Esophagus squamous epithelium (tissue), 5 donors: ENCODE measurements around the gene MRPL20. TPM values are rescaled to one million over a fixed set of nuclear protein-coding genes. Genes with fewer than 3 reads are reported as not detected.

Experiments used
- DNase-seq: peaks from one replicate; lab custom pipeline; 2025; lab: John Stamatoyannopoulos, UW
- H3K27ac ChIP-seq, 4 donors: fragments of 200-600 bp; sonication (generic); one replicate each; pipeline ENCODE4 v1.5.1; 2016 to 2019; ENCODE audit warnings: mild to moderate bottlenecking in 1 of 4
- H3K27me3 ChIP-seq, 4 donors: fragments of 200-600 bp; sonication (generic); 1 replicate in 3 of 4; 2 replicates in 1 of 4; pipeline versions ENCODE4 v1.5.1 to v1.6.0; 2017 to 2021; ENCODE audit warnings: antibody characterized with exemption in 1 of 4
- H3K36me3 ChIP-seq, 3 donors: fragments of 200-600 bp; sonication (generic); one replicate each; pipeline ENCODE4 v1.5.1; 2016 to 2019
- H3K4me1 ChIP-seq, 3 donors: fragments of 200-600 bp; sonication (generic); one replicate each; pipeline ENCODE4 v1.5.1; 2017 to 2019
- H3K4me3 ChIP-seq, 4 donors: fragments of 200-600 bp; sonication (generic); 1 replicate in 3 of 4; 2 replicates in 1 of 4; pipeline ENCODE4 v1.5.1; 2016 to 2019; ENCODE audit warnings: mild to moderate bottlenecking in 2 of 4, moderate library complexity in 1 of 4
- H3K9me3 ChIP-seq, 3 donors: fragments of 200-600 bp; sonication (generic); one replicate each; pipeline ENCODE4 v1.5.1; 2016 to 2019
- CTCF ChIP-seq, 6 experiments: fragments of 450-650 bp in 4 of 6; fragments of 200-600 bp in 2 of 6; sonication (generic) in 2 of 6; IDR thresholded peaks; one replicate each; pipeline ENCODE4 v1.5.1; 2016 to 2019; ENCODE audit warnings: antibody characterized with exemption in 6 of 6, mild to moderate bottlenecking in 4 of 6, moderate library complexity in 4 of 6
- POLR2A ChIP-seq, 4 donors: fragments of 450-650 bp; IDR thresholded peaks; one replicate each; pipeline ENCODE4 v1.6.1; 2017; ENCODE audit warnings: antibody characterized with exemption in 4 of 4, mild to moderate bottlenecking in 4 of 4, moderate library complexity in 3 of 4
- WGBS, 2 donors: methylation state at CpG; one replicate each; pipeline ENCODE4 v1.1.5; 2018; 5-methylcytosine and 5-hydroxymethylcytosine counted together
- intact Hi-C: fragments of 100-400 bp; cut with DNase I; formaldehyde crosslinking; loops from one replicate; pipeline ENCODE4 v1.15.0; 2022
- total RNA-seq, 4 donors: library from RNA; depleted of rRNA; stranded (reverse); fragments of >200 nt; gene quantifications; one replicate each; pipeline ENCODE4 v1.1.0, GENCODE V29; 2016
- donor health status: DM: yes; HTN: yes; CAD: no.

The MRPL20 gene
- total RNA-seq, 4 donors from 2014 or later: 98.0 to 157 (median 116) TPM

DNA sequence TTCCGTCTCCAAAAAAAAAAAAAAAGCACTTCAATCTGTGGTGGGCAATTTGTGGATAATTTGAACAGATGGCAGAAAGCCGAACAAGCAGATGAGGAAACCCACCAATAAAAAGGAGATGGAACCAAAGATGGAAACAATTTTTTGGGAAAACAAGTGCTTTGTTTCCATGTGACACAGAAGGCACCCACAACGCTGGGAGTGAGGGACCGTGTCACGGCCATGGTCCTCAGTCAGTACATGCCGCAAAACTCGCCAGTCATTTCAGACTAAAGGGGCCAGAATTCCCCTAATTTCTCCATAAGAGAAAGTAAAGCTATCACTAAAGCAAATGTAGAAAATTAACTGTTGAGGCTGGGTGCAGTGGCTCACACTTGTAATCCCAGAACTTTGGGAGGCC, 13.0 kb downstream of the MRPL20 start:
- no peak for DNase-seq
- peaks cover 6 to 30% (median 12%) of the 10 kb centered on the region in 3 donors for H3K4me1 ChIP-seq
- no peaks in the 10 kb centered on the region for H3K27me3 ChIP-seq
- no peak overlapping the region for H3K4me3 ChIP-seq
- TF ChIP-seq CTCF (IDR thresholded peaks at IDR 0.05) (no peak), POLR2A (IDR thresholded peaks at IDR 0.05) (no peak)
- peaks cover 35 to 91% (median 73%) of the 10 kb centered on the region in 3 donors for H3K36me3 ChIP-seq
- WGBS, 2 donors: 79 to 93% methylated on average over 7 of the region's 7 CpGs
- no peak overlapping the region for H3K27ac ChIP-seq
- intact Hi-C loops: no loop called here
- H3K9me3 ChIP-seq: no peaks in the 10 kb centered on the region

DNA sequence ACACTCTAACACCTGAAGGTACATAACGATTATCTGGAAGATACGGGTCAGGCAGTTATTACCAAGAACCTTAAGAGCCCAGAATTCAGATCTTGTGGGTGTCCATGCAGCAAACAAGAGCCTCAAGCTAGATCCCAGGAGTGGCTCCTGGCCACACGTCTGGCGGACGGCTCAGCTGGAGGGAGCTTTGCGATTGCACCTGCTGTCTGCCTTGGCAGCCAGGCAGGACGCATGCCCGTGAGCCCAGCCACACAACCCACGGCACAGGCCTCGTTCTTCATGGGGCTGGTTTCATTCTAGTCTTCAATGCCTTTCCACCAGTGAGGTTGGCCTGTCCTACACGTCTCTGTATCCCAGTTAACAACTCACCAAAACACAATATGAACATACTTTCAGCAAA, 13.7 kb downstream of the MRPL20 start:
- intact Hi-C loops: no loop called here
- no peak overlapping the region for H3K27ac ChIP-seq

DNA sequence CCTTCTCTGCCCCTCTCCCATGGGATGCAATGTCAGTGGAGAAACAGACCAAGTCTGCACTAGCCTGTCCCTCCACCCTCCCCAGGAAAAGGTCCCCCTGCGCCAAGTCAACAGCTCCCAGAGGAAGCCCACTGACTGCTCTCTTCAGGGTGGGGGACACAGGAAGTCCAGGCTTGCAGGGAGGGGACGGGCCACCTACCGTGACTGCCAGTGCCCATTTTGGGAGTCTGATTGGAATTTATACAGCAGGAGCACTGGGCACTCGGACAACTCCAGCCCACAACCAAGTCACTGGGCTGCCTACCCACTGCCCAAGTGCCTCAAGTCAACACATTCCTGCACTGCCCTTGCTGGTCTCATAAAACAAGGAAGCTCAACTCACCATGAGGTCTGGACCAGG, 14.1 kb downstream of the MRPL20 start:
- H3K36me3 ChIP-seq: peaks cover 37 to 100% (median 84%) of the 10 kb centered on the region in 3 donors
- TF ChIP-seq POLR2A (IDR thresholded peaks at IDR 0.05) (no peak), CTCF (IDR thresholded peaks at IDR 0.05) (no peak)
- 93 to 95% methylated on average over 2 to 3 of the region's 4 CpGs for WGBS, 2 donors

More for the DNA sequence above, 13.7 kb downstream of the MRPL20 start:
- no peak overlapping the region for H3K4me3 ChIP-seq
- peaks cover 6 to 29% (median 12%) of the 10 kb centered on the region in 3 donors for H3K4me1 ChIP-seq
- no peak for DNase-seq
- H3K27me3 ChIP-seq: no peaks in the 10 kb centered on the region
- TF ChIP-seq CTCF (IDR thresholded peaks at IDR 0.05): no peak
- TF ChIP-seq POLR2A (IDR thresholded peaks at IDR 0.05): no peak
- no peaks in the 10 kb centered on the region for H3K9me3 ChIP-seq
- peaks cover 35 to 98% (median 80%) of the 10 kb centered on the region in 3 donors for H3K36me3 ChIP-seq
- 77 to 94% methylated on average over 6 to 9 of the region's 11 CpGs for WGBS, 2 donors

GRCh38 chr1:1391225-1391624, 15.9 kb downstream of the MRPL20 start:
- intact Hi-C loops: no loop called here
- Histone ChIP-seq H3K9me3 (no peaks in the 10 kb centered on the region), H3K27ac (no peak overlapping the region), H3K36me3 (peaks cover 55 to 100% (median 94%) of the 10 kb centered on the region in 3 donors), H3K4me3 (no peak overlapping the region), H3K4me1 (peaks cover 0 to 7% (median 0%) of the 10 kb centered on the region in 3 donors), H3K27me3 (no peaks in the 10 kb centered on the region)
- TF ChIP-seq POLR2A (IDR thresholded peaks at IDR 0.05) (no peak), CTCF (IDR thresholded peaks at IDR 0.05) (no peak)
- no peak for DNase-seq
- 91 to 93% methylated on average over 7 to 12 of the region's 12 CpGs for WGBS, 2 donors

More for the DNA sequence above, 14.1 kb downstream of the MRPL20 start:
- Histone ChIP-seq H3K27ac (no peak overlapping the region), H3K27me3 (no peaks in the 10 kb centered on the region), H3K4me1 (peaks cover 3 to 25% (median 8%) of the 10 kb centered on the region in 3 donors), H3K9me3 (no peaks in the 10 kb centered on the region), H3K4me3 (no peak overlapping the region)
- no peak for DNase-seq
- intact Hi-C loops: no loop called here

DNA sequence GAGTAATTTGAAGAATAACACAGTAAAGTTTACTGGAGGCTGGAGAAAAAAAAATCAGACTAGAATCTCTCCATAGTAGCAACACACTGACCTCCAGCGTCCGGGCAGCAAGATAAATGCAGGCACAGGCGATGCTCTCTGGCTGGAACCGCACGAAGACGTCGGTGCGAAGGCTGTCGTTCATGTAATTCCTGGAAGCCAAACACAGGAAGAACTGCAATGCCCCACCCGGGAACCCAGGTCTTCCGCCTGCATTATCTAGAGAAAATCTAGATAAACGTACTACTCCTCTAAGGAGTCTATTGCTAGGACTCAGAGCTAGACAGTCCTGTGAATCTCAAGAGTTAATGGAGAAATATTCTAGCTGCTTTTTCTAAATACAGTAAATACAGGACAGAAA, 16.4 kb downstream of the MRPL20 start:
- no peak for TF ChIP-seq CTCF (IDR thresholded peaks at IDR 0.05)
- TF ChIP-seq POLR2A (IDR thresholded peaks at IDR 0.05): no peak
- Histone ChIP-seq H3K27ac (no peak overlapping the region), H3K27me3 (no peaks in the 10 kb centered on the region), H3K4me3 (no peak overlapping the region), H3K9me3 (no peaks in the 10 kb centered on the region), H3K4me1 (peaks cover 0 to 5% (median 0%) of the 10 kb centered on the region in 3 donors), H3K36me3 (peaks cover 59 to 100% (median 99%) of the 10 kb centered on the region in 3 donors)
- DNase-seq: no peak
- 82 to 88% methylated on average over 12 of the region's 12 CpGs for WGBS, 2 donors
- intact Hi-C loops: no loop called here
